GM12878 (cell line): ENCODE results near the gene RIC3. TPM values are rescaled to one million over a fixed set of nuclear protein-coding genes. Genes with fewer than 3 reads are reported as not detected.
A peak's percentile ranks its signal among the peaks of the same experiment; 100 is the strongest.

Experiments used
- ATAC-seq: fragments of 200-7000 bp; cut with Tn5 transposase; 3 replicates; pipeline ENCODE4 v1.9.1; 2020; ENCODE audit warnings: mild to moderate bottlenecking, moderate library complexity
- BruUV-seq: library from RNA; stranded (reverse); fragments of 400-500 nt; replicated peaks from 2 replicates; lab custom pipeline; 2021; lab: Mats Ljungman, UMichigan
- CTCF ChIA-PET: fragments of 300-600 bp; sonication (Branson Sonifier 250); formaldehyde crosslinking; extraction: SDS; loops from one replicate; lab custom pipeline; 2021; ENCODE audit warnings: inconsistent platforms; lab: Yijun Ruan, JAX
- POLR2A ChIA-PET: fragments of 350-600 bp; formaldehyde crosslinking; extraction: SDS; loops from one replicate; lab custom pipeline; 2021; ENCODE audit warnings: inconsistent platforms; lab: Charles Lee
- RAD21 ChIA-PET: fragments of 300-600 bp; sonication (Branson Sonifier 250); formaldehyde crosslinking; loops from one replicate; lab custom pipeline; 2023; ENCODE audit warnings: antibody characterized with exemption; ENCODE audit not compliant: unreplicated experiment; lab: Charles Lee
- SMC1A ChIA-PET: fragments of 300-600 bp; sonication (Branson Sonifier 250); formaldehyde crosslinking; loops from one replicate; lab custom pipeline; 2023; ENCODE audit not compliant: unreplicated experiment, uncharacterized antibody; lab: Charles Lee
- DNase-seq: peaks from one replicate; pipeline ENCODE4 v3.0.0-alpha.2; 2011; ENCODE audit warnings: low read depth, low spot score
- FAIRE-seq: peaks from 3 replicates; lab custom pipeline; 2011; peaks lifted over from hg19 to GRCh38; lab: Jason Lieb, UNC
- H2AFZ ChIP-seq: 2 replicates; pipeline ENCODE4 v1.6.0; 2011; ENCODE audit warnings: low read depth, low read length, control low read depth; ENCODE audit not compliant: control insufficient read depth
- H3K27ac ChIP-seq: 2 replicates; pipeline ENCODE4 v1.5.1; 2011; ENCODE audit warnings: control low read depth; ENCODE audit not compliant: control insufficient read depth, insufficient read depth
- H3K27me3 ChIP-seq, 2 experiments: replicated peaks in 1 of 2; 2 replicates each; pipeline versions ENCODE4 v1.6.0 to v1.6.1; 2011; ENCODE audit warnings: low read length in 1 of 2; ENCODE audit not compliant: control insufficient read depth in 2 of 2, insufficient read depth in 2 of 2
- H3K36me3 ChIP-seq, 2 experiments: 2 replicates each; pipeline ENCODE4 v1.5.1; 2011; ENCODE audit warnings: low read length in 1 of 2; ENCODE audit not compliant: control insufficient read depth in 2 of 2, insufficient read depth in 2 of 2
- H3K4me1 ChIP-seq: 2 replicates; pipeline ENCODE4 v1.6.1; 2011; ENCODE audit warnings: mild to moderate bottlenecking, low read length, moderate library complexity, mixed read lengths; ENCODE audit not compliant: control insufficient read depth, insufficient read depth
- H3K4me2 ChIP-seq: 2 replicates; pipeline ENCODE4 v1.6.0; 2011; ENCODE audit warnings: control low read depth; ENCODE audit not compliant: control insufficient read depth, insufficient read depth
- H3K4me3 ChIP-seq: fragments of 200-600 bp; sonication (generic); 2 replicates; pipeline ENCODE4 v1.5.1; 2016
- H3K79me2 ChIP-seq: 2 replicates; pipeline ENCODE4 v1.6.0; 2011; ENCODE audit warnings: low read length; ENCODE audit not compliant: control insufficient read depth, insufficient read depth
- H3K9ac ChIP-seq: 2 replicates; pipeline ENCODE4 v1.8.0; 2011; ENCODE audit warnings: low read length, control low read depth, mixed read lengths; ENCODE audit not compliant: control insufficient read depth, insufficient read depth
- H3K9me3 ChIP-seq: replicated peaks from 3 replicates; pipeline ENCODE4 v1.5.1; 2011; ENCODE audit warnings: mild to moderate bottlenecking, low read length; ENCODE audit not compliant: control insufficient read depth, insufficient read depth
- H4K20me1 ChIP-seq: 2 replicates; pipeline ENCODE4 v1.6.0; 2011; ENCODE audit not compliant: control insufficient read depth, insufficient read depth
- BCL11A ChIP-seq: IDR thresholded peaks from 2 replicates; pipeline ENCODE4 v1.6.1; 2011; ENCODE audit warnings: low read depth, low read length
- MYB ChIP-seq: fragments of 150-350 bp; IDR thresholded peaks from 2 replicates; pipeline ENCODE4 v1.6.1; 2014; ENCODE audit warnings: mild to moderate bottlenecking, low read depth, low read length, borderline replicate concordance
- NFIC ChIP-seq: IDR thresholded peaks from 2 replicates; pipeline ENCODE4 v1.6.1; 2012; ENCODE audit warnings: low read depth, mild to moderate bottlenecking, inconsistent platforms, low read length, moderate library complexity
- NRF1 ChIP-seq: conservative IDR thresholded peaks from 2 replicates; pipeline ENCODE4 v1.6.1; 2011; ENCODE audit warnings: mild to moderate bottlenecking, low read depth, low read length, improper control_type of control experiment
- SIN3A ChIP-seq: IDR thresholded peaks from 2 replicates; pipeline ENCODE4 v1.6.1; 2012; ENCODE audit warnings: low read depth, low read length, improper control_type of control experiment
- SMARCA5 ChIP-seq: fragments of 450-650 bp; IDR thresholded peaks from 2 replicates; pipeline ENCODE4 v1.6.1; 2017; ENCODE audit warnings: mild to moderate bottlenecking
- SREBF1 ChIP-seq: IDR thresholded peaks from 2 replicates; pipeline ENCODE4 v1.6.1; 2012; ENCODE audit warnings: mild to moderate bottlenecking, low read length
- TBL1XR1 ChIP-seq: IDR thresholded peaks from 2 replicates; pipeline ENCODE4 v1.6.1; 2012; ENCODE audit warnings: low read depth, low read length, improper control_type of control experiment
- TCF12 ChIP-seq: IDR thresholded peaks from 2 replicates; pipeline ENCODE4 v1.6.1; 2011; ENCODE audit warnings: low read depth, mild to moderate bottlenecking, low read length
- ZNF274 ChIP-seq: IDR thresholded peaks from one replicate; pipeline ENCODE4 v1.8.0; 2011; ENCODE audit not compliant: insufficient read length, insufficient read depth
- ZSCAN29 ChIP-seq: fragments of 450-650 bp; IDR thresholded peaks from 2 replicates; pipeline ENCODE4 v1.6.1; 2017; ENCODE audit warnings: mild to moderate bottlenecking, moderate library complexity
- WGBS: methylation state at CpG from one replicate; pipeline ENCODE4 v1.1.6; 2016; ENCODE audit warnings: low lambda C conversion rate; ENCODE audit not compliant: insufficient replicate concordance, insufficient coverage; ENCODE audit errors: missing lambda C conversion rate; 5-methylcytosine and 5-hydroxymethylcytosine counted together
- in situ Hi-C: fragments of 300-500 bp; cut with MboI; formaldehyde crosslinking; loops from 9 replicates; pipeline ENCODE4 v1.14.3; 2018; ENCODE audit warnings: mixed read lengths
- intact Hi-C: fragments of 100-400 bp; cut with micrococcal nuclease; formaldehyde crosslinking; loops from one replicate; pipeline ENCODE4 v1.14.2; 2022; ENCODE audit not compliant: unreplicated experiment
- polyA plus RNA-seq, 11 experiments: library from polyadenylated mRNA; depleted of rRNA in 4 of 11; unstranded in 6 of 11; stranded (reverse) in 5 of 11; fragments of >200 nt; fragmentation: Nextera tagmentation in 4 of 11; fragmentation: Illumina TruSeq in 1 of 11; extraction: Ambion mirVana in 4 of 11; extraction: Trizol in 1 of 11; gene quantifications; 1 replicate in 1 of 11; 2 replicates in 10 of 11; pipeline versions ENCODE4 v1.2.1 to v1.2.3, GENCODE V29; 2011 to 2016; ENCODE audit warnings: inconsistent platforms in 2 of 11, missing spikeins in 2 of 11, low read depth in 1 of 11
- total RNA-seq, 4 experiments: library from RNA; depleted of rRNA in 3 of 4; stranded (reverse); fragments of >200 nt in 3 of 4; fragmentation: Illumina TruSeq in 1 of 4; extraction: Trizol in 1 of 4; gene quantifications; 2 replicates each; pipeline versions ENCODE4 v1.2.1 to v1.2.3, GENCODE V29; 2013 to 2021
- TF ChIP-seq, protein P1 (sequence below): IDR thresholded peaks from 2 replicates; pipeline ENCODE4 v1.6.1; 2011; ENCODE audit warnings: mild to moderate bottlenecking, low read depth, low read length, moderate library complexity; ENCODE audit not compliant: insufficient replicate concordance
- TF ChIP-seq, protein P2 (sequence below): IDR thresholded peaks from 2 replicates; pipeline ENCODE4 v1.6.1; 2011; ENCODE audit warnings: borderline replicate concordance, low read depth, mild to moderate bottlenecking, moderate library complexity, mixed read lengths, low read length; ENCODE audit not compliant: insufficient read depth; ENCODE audit errors: extremely low read length
- TF ChIP-seq, protein P3 (sequence below): fragments of 450-650 bp; conservative IDR thresholded peaks from 2 replicates; pipeline ENCODE4 v1.6.1; 2017; ENCODE audit warnings: mild to moderate bottlenecking, moderate library complexity

RIC3 gene
- total and polyA plus RNA-seq, 10 of the 15 experiments (the other 5 are each of a cell fraction or from before 2014, with no cell fraction given) = 0.90 to 8.9 (median 2.2) TPM

DNA sequence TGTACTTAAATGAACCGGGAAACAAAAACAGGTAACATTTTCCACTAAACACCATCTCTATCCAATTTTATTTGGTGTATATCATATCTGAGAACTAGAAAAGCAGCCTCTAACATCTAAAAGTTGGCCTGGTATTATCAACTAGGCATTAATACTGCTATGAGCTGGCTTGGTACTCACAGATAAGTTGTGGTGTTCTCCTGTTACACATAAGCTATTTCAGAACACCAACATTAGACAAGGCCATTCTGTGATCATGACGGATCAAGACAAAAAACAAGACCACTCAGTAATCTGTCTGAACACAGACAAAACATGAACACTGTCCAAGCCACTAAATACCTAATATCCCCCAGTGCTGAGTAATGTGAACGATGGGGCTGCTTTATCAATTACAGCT lies 11.9 kb downstream of the RIC3 start:
- ChIA-PET RAD21 (no interaction called here), CTCF (no interaction called here), POLR2A (no interaction called here), SMC1A (no interaction called here)
- no peaks in the 10 kb centered on the region for H4K20me1 ChIP-seq
- no peaks in the 10 kb centered on the region for H3K4me1 ChIP-seq
- ATAC-seq (no peak), DNase-seq (no peak), FAIRE-seq (no peak)
- no peaks in the 10 kb centered on the region for H3K79me2 ChIP-seq
- in situ Hi-C loops (no loop called here), intact Hi-C loops (no loop called here)
- H3K4me2 ChIP-seq = no peak overlapping the region
- no peaks in the 10 kb centered on the region for H3K9me3 ChIP-seq
- no TSS peak for BruUV-seq
- no peak for TF ChIP-seq SIN3A
- no peak for TF ChIP-seq BCL11A
- TF ChIP-seq, protein P1, sequence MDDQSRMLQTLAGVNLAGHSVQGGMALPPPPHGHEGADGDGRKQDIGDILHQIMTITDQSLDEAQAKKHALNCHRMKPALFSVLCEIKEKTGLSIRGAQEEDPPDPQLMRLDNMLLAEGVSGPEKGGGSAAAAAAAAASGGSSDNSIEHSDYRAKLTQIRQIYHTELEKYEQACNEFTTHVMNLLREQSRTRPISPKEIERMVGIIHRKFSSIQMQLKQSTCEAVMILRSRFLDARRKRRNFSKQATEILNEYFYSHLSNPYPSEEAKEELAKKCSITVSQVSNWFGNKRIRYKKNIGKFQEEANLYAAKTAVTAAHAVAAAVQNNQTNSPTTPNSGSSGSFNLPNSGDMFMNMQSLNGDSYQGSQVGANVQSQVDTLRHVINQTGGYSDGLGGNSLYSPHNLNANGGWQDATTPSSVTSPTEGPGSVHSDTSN = no peak
- TF ChIP-seq SREBF1 = no peak
- no peak overlapping the region for H3K27ac ChIP-seq
- WGBS = 44% methylated on average over 3 of the region's 3 CpGs
- no peak overlapping the region for H3K9ac ChIP-seq
- no peak overlapping the region for H3K4me3 ChIP-seq
- H3K27me3 ChIP-seq = no peaks in the 10 kb centered on the region
- no peaks in the 10 kb centered on the region for H3K36me3 ChIP-seq
- no peak overlapping the region for H2AFZ ChIP-seq

DNA sequence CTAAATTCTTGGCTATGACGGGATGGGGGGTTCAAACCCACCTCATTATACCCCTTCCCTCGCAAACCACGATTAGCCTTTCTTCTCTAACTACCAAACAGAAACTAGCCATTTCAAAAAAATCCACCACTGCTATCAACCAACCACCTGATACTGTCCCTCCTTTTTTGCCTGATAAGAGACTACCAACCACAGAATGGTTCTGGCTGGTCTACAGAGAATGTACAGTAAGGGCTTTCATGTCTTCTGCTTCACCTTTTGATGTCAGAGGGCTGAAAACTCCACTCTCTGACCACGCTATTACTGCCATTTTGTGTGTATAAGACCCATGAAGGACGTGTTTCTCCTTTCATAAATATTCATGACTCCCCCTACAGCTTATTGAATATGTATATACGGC lies 19.1 kb downstream of the RIC3 start:
- no peak overlapping the region for H3K27ac ChIP-seq
- in situ Hi-C loops = no loop called here
- ChIA-PET RAD21 (no interaction called here), POLR2A (no interaction called here), SMC1A (no interaction called here), CTCF (interaction anchor here (1.4 kb wide), 1 partner anchor 50 kb away, joined by 5 read pairs; no protein-coding TSS in a partner anchor)
- no peak overlapping the region for H3K4me3 ChIP-seq
- WGBS = 20% methylated on average over 6 of the region's 6 CpGs
- no peak overlapping the region for H3K4me2 ChIP-seq
- intact Hi-C loops = no loop called here
- no peaks in the 10 kb centered on the region for H3K36me3 ChIP-seq
- BruUV-seq = no TSS peak
- no peak overlapping the region; the same call in 1 of the 2 replicates for H2AFZ ChIP-seq
- H3K9ac ChIP-seq = no peak overlapping the region
- H3K9me3 ChIP-seq = no peaks in the 10 kb centered on the region
- no peaks in the 10 kb centered on the region for H3K79me2 ChIP-seq
- H4K20me1 ChIP-seq = no peaks in the 10 kb centered on the region
- H3K4me1 ChIP-seq = no peaks in the 10 kb centered on the region
- DNase-seq = no peak
- ATAC-seq = peak; percentile 37; the same call in 1 of the 3 replicates
- H3K27me3 ChIP-seq = no peaks in the 10 kb centered on the region
- no peak for FAIRE-seq
- TF ChIP-seq TCF12 (no peak), MYB (no peak), TBL1XR1 (no peak), ZNF274 (no peak), ZSCAN29 (no peak), NRF1 (no peak), SMARCA5 (no peak), NFIC (no peak)
- TF ChIP-seq, protein P2, sequence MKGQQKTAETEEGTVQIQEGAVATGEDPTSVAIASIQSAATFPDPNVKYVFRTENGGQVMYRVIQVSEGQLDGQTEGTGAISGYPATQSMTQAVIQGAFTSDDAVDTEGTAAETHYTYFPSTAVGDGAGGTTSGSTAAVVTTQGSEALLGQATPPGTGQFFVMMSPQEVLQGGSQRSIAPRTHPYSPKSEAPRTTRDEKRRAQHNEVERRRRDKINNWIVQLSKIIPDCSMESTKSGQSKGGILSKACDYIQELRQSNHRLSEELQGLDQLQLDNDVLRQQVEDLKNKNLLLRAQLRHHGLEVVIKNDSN = no peak
- TF ChIP-seq, protein P3, sequence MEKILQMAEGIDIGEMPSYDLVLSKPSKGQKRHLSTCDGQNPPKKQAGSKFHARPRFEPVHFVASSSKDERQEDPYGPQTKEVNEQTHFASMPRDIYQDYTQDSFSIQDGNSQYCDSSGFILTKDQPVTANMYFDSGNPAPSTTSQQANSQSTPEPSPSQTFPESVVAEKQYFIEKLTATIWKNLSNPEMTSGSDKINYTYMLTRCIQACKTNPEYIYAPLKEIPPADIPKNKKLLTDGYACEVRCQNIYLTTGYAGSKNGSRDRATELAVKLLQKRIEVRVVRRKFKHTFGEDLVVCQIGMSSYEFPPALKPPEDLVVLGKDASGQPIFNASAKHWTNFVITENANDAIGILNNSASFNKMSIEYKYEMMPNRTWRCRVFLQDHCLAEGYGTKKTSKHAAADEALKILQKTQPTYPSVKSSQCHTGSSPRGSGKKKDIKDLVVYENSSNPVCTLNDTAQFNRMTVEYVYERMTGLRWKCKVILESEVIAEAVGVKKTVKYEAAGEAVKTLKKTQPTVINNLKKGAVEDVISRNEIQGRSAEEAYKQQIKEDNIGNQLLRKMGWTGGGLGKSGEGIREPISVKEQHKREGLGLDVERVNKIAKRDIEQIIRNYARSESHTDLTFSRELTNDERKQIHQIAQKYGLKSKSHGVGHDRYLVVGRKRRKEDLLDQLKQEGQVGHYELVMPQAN = no peak
